Right lobe of liver (tissue), 4 donors: ENCODE results near the gene PGM5.
"Not testable (repeated sequence)": the region's sequence is repeated elsewhere in the genome, so short reads cannot be mapped to it uniquely, and the experiment has no call there.

Experiments used
- CTCF ChIP-seq, 4 donors: fragments of 200-600 bp in 3 of 4; fragments of 450-650 bp in 1 of 4; IDR thresholded peaks; one replicate each; pipeline versions ENCODE4 v1.5.1 to v1.8.0; 2016 to 2022; ENCODE audit warnings: antibody characterized with exemption in 4 of 4, mild to moderate bottlenecking in 2 of 4
- POLR2A ChIP-seq: fragments of 450-650 bp; IDR thresholded peaks from one replicate; pipeline ENCODE4 v1.6.1; 2017; ENCODE audit warnings: antibody characterized with exemption, mild to moderate bottlenecking
- donor health status: DM: no; HTN: no; CAD: no.
- donor health status: DM: no; HTN: no; CAD: no.
- donor health status: DM: no; HTN: yes; CAD: no.

- not testable (repeated sequence) for TF ChIP-seq CTCF (IDR thresholded peaks at IDR 0.05); POLR2A
Measured at GRCh38 chr9:68397095-68397423, 40.6 kb downstream of the PGM5 start.
